OCI-LY1 (cell line): ENCODE data around the gene RNASE12.

ENCODE experiments used
- CTCF ChIP-seq: fragments of 200-600 bp; sonication (generic), shearing (Covaris generic); IDR thresholded peaks from 2 replicates; pipeline ENCODE4 v1.5.1; 2017; ENCODE audit warnings: mild to moderate bottlenecking, antibody characterized with exemption, low read length, moderate library complexity, mixed read lengths
- EZH2 ChIP-seq: fragments of 200-600 bp; sonication (generic), shearing (Covaris generic); IDR thresholded peaks from 2 replicates; pipeline ENCODE4 v1.8.0; 2017; ENCODE audit warnings: borderline replicate concordance, mixed run types, mild to moderate bottlenecking, antibody characterized with exemption, low read length, moderate library complexity, mixed read lengths

GRCh38 chr14:20631023-20631879 is 40.1 kb upstream of the RNASE12 start:
- TF ChIP-seq CTCF (no peak), EZH2 (no peak)
